OCI-LY1 (cell line): ENCODE measurements around the gene SPOCK1.

ENCODE experiments used
- CTCF ChIP-seq: fragments of 200-600 bp; sonication (generic), shearing (Covaris generic); IDR thresholded peaks from 2 replicates; pipeline ENCODE4 v1.5.1; 2017; ENCODE audit warnings: mild to moderate bottlenecking, antibody characterized with exemption, low read length, moderate library complexity, mixed read lengths
- EZH2 ChIP-seq: fragments of 200-600 bp; sonication (generic), shearing (Covaris generic); IDR thresholded peaks from 2 replicates; pipeline ENCODE4 v1.8.0; 2017; ENCODE audit warnings: borderline replicate concordance, mixed run types, mild to moderate bottlenecking, antibody characterized with exemption, low read length, moderate library complexity, mixed read lengths

DNA sequence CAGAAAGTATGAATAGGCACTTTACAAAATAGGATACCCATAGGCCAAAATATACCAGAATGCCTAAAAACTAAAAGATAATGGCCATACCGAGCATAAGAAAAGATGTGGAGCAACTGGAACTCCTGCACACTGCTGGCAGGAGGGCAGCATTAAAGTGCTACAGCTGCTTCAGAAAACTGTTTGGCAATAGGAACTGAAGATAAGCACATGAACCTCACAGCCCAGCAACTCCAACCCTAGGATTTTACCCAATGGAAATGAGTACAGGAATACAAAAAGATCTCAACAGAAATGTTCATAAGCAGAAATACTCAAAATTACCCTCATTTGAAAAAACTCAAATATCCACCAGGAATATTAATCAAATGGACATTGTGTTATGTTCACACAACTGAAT lies 209.3 kb downstream of the SPOCK1 start:
- TF ChIP-seq CTCF (no peak), EZH2 (no peak)
